ENCODE measurements around the gene SLA2. TPM values are rescaled to one million over a fixed set of nuclear protein-coding genes. Genes with fewer than 3 reads are reported as not detected.
"Not testable (repeated sequence)": the region's sequence is repeated elsewhere in the genome, so short reads cannot be mapped to it uniquely, and the experiment has no call there.

Gene SLA2
- total and polyA plus RNA-seq, 4 experiments from 2014 or later, result 12.7 to 29.9 (median 21.5) TPM

DNA sequence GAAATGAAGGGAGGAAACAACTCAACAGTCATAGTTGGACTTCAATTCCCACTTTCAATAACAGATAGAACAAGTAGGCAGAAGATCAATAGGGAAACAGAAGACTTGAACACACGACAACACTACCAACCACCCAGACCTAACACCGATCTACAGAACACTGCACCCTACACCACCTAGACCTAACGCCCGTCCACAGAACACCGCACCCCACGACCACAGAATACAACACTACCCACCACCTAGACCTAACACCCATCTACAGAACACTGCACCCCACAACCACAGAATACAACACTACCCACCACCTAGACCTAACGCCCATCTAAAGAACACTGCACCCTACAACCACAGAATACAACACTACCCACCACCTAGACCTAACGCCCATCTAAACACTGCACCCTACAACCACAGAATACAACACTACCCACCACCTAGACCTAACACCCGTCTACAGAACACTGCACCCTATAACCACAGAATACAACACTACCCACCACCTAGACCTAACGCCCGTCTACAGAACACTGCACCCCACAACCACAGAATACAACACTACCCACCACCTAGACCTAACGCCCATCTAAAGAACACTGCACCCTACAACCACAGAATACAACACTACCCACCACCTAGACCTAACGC is 81.8 kb downstream of the SLA2 start:
- intact Hi-C loops (cut with micrococcal nuclease); H3K9me3 Mint-ChIP-seq; POLR2A ChIA-PET (ENCODE audit: partially characterized antibody); H3K4me3 ChIP-seq (ENCODE audit: low read length in 2 of 2); CTCF ChIA-PET (ENCODE audit: partially characterized antibody); H3K36me3 ChIP-seq (ENCODE audit: insufficient read depth, low read length); H3K9me3 ChIP-seq (ENCODE audit: control insufficient read depth in 1 of 2, low read length in 2 of 2); H3K27me3 ChIP-seq (ENCODE audit: insufficient read depth, low read length); H3K36me3 Mint-ChIP-seq; H3K27ac ChIP-seq (ENCODE audit: low read depth, low read length); H3K27me3 Mint-ChIP-seq; DNase-seq; H3K4me1 ChIP-seq (ENCODE audit: insufficient read depth, low read length); H3K4me1 Mint-ChIP-seq: not testable (repeated sequence)
- Mint-ChIP-seq H3K4me3 (peak overlapping the region in 1 of 8 donors; percentile 8), H3K27ac (peak overlapping the region in 3 of 7 donors; percentile 18 to 76 (median 23))

DNA sequence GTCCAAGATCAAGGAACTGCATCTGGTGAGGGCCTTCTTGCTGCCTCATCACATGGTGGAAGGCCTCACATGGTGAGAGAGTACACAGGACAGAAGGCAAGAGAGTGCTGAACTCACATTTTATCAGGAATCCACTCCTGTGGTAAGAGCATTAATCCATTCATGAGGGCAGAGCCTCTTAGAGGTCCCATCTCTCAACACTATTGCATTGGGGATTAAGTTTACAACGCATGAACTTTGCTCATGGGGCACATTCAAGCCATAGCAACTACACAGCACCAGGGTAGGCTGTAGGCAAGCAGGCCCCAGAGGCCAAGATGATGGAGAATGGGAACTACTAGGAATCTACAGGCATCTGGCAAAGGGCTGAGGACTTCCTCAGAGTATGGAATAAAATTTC is 82.6 kb downstream of the SLA2 start:
- H3K4me3 Mint-ChIP-seq, result no peak overlapping the region
- Histone ChIP-seq H3K36me3 (ENCODE audit: insufficient read depth, low read length) (no peaks in the 10 kb centered on the region), H3K27me3 (ENCODE audit: insufficient read depth, low read length) (no peaks in the 10 kb centered on the region), H3K4me3 (ENCODE audit: low read length in 2 of 2) (no peak overlapping the region), H3K9me3 (ENCODE audit: control insufficient read depth in 1 of 2, low read length in 2 of 2) (peaks cover 0 to 4% of the 10 kb centered on the region in 2 donors), H3K27ac (ENCODE audit: low read depth, low read length) (no peak overlapping the region), H3K4me1 (ENCODE audit: insufficient read depth, low read length) (no peaks in the 10 kb centered on the region)
- intact Hi-C loops (cut with micrococcal nuclease), result no loop called here
- ChIA-PET POLR2A (ENCODE audit: partially characterized antibody) (no interaction called here), CTCF (ENCODE audit: partially characterized antibody) (no interaction called here)
- H3K36me3 Mint-ChIP-seq, result no peaks in the 10 kb centered on the region
- H3K27ac Mint-ChIP-seq, result peak overlapping the region in 1 of 7 donors; percentile 4
- peaks cover 0 to 6% (median 2%) of the 10 kb centered on the region in 8 donors for H3K9me3 Mint-ChIP-seq
- DNase-seq, result no peak
- peaks cover 2 to 8% (median 5%) of the 10 kb centered on the region in 4 donors for H3K4me1 Mint-ChIP-seq
- no peaks in the 10 kb centered on the region for H3K27me3 Mint-ChIP-seq

DNA sequence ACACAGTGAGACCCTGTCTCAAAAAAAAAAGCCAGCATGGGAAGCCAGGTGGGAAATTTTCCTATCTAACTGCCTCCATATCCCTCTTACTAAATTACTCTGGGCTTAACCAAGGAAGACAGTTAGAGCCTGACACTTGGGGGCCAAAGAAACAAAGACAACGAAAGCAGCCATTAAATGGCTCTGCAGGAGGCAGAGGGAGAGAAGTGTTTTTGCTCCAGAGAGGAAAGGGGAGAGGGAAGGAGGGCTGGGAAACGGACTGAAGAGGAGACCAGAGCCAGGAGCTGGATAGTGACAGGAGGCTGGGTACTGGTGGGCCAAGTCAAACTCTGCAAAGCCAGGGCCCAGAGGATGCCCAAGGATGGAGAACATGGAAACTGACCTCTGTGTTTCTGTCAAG is 83.3 kb downstream of the SLA2 start:
- Mint-ChIP-seq H3K36me3 (no peaks in the 10 kb centered on the region), H3K9me3 (peaks cover 0 to 6% (median 2%) of the 10 kb centered on the region in 8 donors), H3K4me1 (peaks cover 2 to 8% (median 5%) of the 10 kb centered on the region in 4 donors), H3K27me3 (no peaks in the 10 kb centered on the region), H3K4me3 (no peak overlapping the region), H3K27ac (peak overlapping the region in 1 of 7 donors; percentile 3)
- no peak for DNase-seq
- ChIA-PET CTCF (ENCODE audit: partially characterized antibody) (interaction anchor here (1.2 to 1.3 kb wide), 2 partner anchors 52 to 193 kb away, joined by 4 read pairs; no protein-coding TSS in a partner anchor), POLR2A (ENCODE audit: partially characterized antibody) (interaction anchor here (1.8 kb wide), 1 partner anchor 11 kb away, joined by 8 read pairs; the partner anchor contains the start of gene TGIF2)
- Histone ChIP-seq H3K4me1 (ENCODE audit: insufficient read depth, low read length) (no peaks in the 10 kb centered on the region), H3K27me3 (ENCODE audit: insufficient read depth, low read length) (no peaks in the 10 kb centered on the region), H3K36me3 (ENCODE audit: insufficient read depth, low read length) (no peaks in the 10 kb centered on the region), H3K27ac (ENCODE audit: low read depth, low read length) (no peak overlapping the region), H3K9me3 (ENCODE audit: control insufficient read depth in 1 of 2, low read length in 2 of 2) (peaks cover 0 to 4% of the 10 kb centered on the region in 2 donors), H3K4me3 (ENCODE audit: low read length in 2 of 2) (no peak overlapping the region)
- intact Hi-C loops (cut with micrococcal nuclease), result no loop called here

Other genes with a start within 250 kb of the SLA2 start
- not detected for gene MYL9, start 104.7 kb downstream of the SLA2 start, total RNA-seq
- not detected for gene MYL9, start 104.7 kb downstream of the SLA2 start, polyA plus RNA-seq
- 10 to 100 TPM; 31.7 to 35.0 TPM for gene TGIF2, start 72.6 kb downstream of the SLA2 start, total RNA-seq
- 10 to 100 TPM; 19.2 to 24.7 TPM for gene TGIF2, start 72.6 kb downstream of the SLA2 start, polyA plus RNA-seq
- 10 to 100 TPM; 63.4 to 67.5 TPM for gene RAB5IF, start 40.4 kb downstream of the SLA2 start, total RNA-seq
- 100 to 1,000 TPM; 162 to 212 TPM for gene RAB5IF, start 40.4 kb downstream of the SLA2 start, polyA plus RNA-seq
- 10 to 100 TPM; 36.1 to 36.2 TPM for gene NDRG3, start 99.9 kb upstream of the SLA2 start, total RNA-seq
- gene NDRG3, start 99.9 kb upstream of the SLA2 start, polyA plus RNA-seq, result 10 to 100 TPM; 53.2 to 73.4 TPM
- 10 to 100 TPM; 12.8 to 14.3 TPM for gene DSN1, start 127.6 kb upstream of the SLA2 start, total RNA-seq
- 1 to 10 TPM; 6.1 to 8.2 TPM for gene DSN1, start 127.6 kb upstream of the SLA2 start, polyA plus RNA-seq
- gene TLDC2, start 229.9 kb upstream of the SLA2 start, total RNA-seq, result not detected
- gene TLDC2, start 229.9 kb upstream of the SLA2 start, polyA plus RNA-seq, result under 1 TPM in 1 of 2 donors, not detected in 1; 0.52 TPM